Measurements from ENCODE around the gene IRAG1. TPM values are rescaled to one million over a fixed set of nuclear protein-coding genes. Genes with fewer than 3 reads are reported as not detected.

Gene IRAG1
- total RNA-seq, 2 experiments from 2014 or later = not detected

DNA sequence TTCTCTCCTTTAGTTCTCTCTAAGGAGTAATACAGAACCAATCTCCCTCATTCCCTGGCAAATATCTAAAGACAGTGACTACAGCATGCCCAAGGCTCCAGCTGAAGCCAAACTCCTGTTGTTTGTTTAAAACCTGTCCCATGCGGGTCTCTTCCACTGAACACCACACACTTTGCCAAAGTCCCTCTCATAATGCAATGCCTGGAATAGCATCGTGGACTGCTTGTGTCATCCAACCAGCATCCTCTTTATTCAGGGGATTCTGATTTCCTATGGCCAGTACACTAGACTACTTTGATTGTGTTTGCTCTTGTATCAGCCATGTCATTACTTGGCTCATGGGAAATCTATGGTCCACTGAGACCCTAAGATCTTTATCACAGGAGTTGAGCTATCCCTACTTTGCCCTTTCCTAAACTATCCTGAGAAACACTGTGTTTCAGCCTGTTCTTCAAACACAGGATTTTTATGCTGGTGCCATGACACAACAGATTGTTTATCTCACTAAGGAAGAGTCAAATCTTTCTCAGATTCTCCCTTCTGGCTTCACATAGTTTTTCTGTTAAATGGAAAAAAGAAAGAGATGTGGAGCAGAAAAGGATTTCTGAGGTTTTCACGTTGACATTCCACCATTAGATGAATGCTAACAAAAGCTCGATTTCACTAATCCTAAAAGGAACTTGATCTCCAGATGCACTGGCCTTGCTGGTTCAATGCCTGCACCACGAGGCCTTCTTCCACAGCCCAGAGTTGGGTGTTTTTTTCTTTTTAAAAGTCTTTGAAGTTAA lies 15.9 kb upstream of the IRAG1 start:
- Histone ChIP-seq H3K36me3 (ENCODE audit: insufficient read depth, low read length) (no peaks in the 10 kb centered on the region), H3K9me2 (ENCODE audit: insufficient read depth, low read length) (no peaks in the 10 kb centered on the region), H3K9me3 (ENCODE audit: low read length) (no peaks in the 10 kb centered on the region), H3K79me2 (ENCODE audit: insufficient read depth, low read depth, low read length) (no peaks in the 10 kb centered on the region), H3K4me1 (ENCODE audit: insufficient read depth, low read length, poor library complexity, severe bottlenecking) (no peaks in the 10 kb centered on the region), H4K20me1 (ENCODE audit: insufficient read depth, low read length) (no peaks in the 10 kb centered on the region), H3K27ac (ENCODE audit: low read depth, low read length, poor library complexity, severe bottlenecking) (no peak overlapping the region), H3K4me2 (ENCODE audit: low read length) (no peak overlapping the region), H2AFZ (ENCODE audit: low read length) (no peak overlapping the region), H3K4me3 (ENCODE audit: low read depth, low read length, poor library complexity, severe bottlenecking) (no peak overlapping the region)
- intact Hi-C loops (cut with micrococcal nuclease; ENCODE audit: unreplicated experiment) = no loop called here
- POLR2A ChIA-PET = interaction anchor here (0.5 to 0.7 kb wide), 4 partner anchors 8 to 175 kb away, joined by 3 to 4 read pairs (median 3); no protein-coding TSS in a partner anchor
- BruUV-seq (replicated peaks) = no TSS peak
- CTCF ChIA-PET (ENCODE audit: unreplicated experiment) = no interaction called here
- TF ChIP-seq, protein P1, sequence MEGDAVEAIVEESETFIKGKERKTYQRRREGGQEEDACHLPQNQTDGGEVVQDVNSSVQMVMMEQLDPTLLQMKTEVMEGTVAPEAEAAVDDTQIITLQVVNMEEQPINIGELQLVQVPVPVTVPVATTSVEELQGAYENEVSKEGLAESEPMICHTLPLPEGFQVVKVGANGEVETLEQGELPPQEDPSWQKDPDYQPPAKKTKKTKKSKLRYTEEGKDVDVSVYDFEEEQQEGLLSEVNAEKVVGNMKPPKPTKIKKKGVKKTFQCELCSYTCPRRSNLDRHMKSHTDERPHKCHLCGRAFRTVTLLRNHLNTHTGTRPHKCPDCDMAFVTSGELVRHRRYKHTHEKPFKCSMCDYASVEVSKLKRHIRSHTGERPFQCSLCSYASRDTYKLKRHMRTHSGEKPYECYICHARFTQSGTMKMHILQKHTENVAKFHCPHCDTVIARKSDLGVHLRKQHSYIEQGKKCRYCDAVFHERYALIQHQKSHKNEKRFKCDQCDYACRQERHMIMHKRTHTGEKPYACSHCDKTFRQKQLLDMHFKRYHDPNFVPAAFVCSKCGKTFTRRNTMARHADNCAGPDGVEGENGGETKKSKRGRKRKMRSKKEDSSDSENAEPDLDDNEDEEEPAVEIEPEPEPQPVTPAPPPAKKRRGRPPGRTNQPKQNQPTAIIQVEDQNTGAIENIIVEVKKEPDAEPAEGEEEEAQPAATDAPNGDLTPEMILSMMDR (conservative IDR thresholded peaks at IDR 0.05; ENCODE audit: low read length) = no peak
- TF ChIP-seq EZH2phosphoT487 (IDR thresholded peaks at IDR 0.05; ENCODE audit: borderline replicate concordance, low read depth, low read length) = no peak
- no peak for DNase-seq (ENCODE audit: low spot score)

DNA sequence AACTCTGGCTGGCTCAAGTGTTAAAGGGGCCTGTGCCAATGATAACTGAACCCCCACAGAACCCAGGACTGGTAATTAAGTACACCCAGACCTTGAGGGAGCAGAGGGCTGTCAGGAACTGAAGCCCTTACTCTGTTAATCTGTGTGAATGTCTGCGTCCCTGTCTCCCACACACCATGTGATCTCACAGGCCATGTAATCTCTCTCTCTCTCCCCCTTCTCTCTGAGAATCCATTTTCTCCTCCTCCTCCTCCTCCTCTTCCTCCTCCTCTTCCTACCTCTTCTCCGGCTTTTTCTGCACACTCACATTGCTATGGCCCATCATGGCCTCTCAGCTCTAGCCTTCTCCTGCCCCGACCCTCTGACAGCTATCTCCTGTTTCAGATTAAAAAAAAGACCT lies 14.6 kb upstream of the IRAG1 start:
- POLR2A ChIA-PET = interaction anchor here (1.1 to 1.4 kb wide), 2 partner anchors 25 to 29 kb away, joined by 3 read pairs; no protein-coding TSS in a partner anchor
- no TSS peak for BruUV-seq (replicated peaks)

More for the DNA sequence above, 14.6 kb upstream of the IRAG1 start:
- H3K4me2 ChIP-seq (ENCODE audit: low read length) = no peak overlapping the region
- TF ChIP-seq, protein P1 (conservative IDR thresholded peaks at IDR 0.05; ENCODE audit: low read length) = no peak
- no peak for TF ChIP-seq EZH2phosphoT487 (IDR thresholded peaks at IDR 0.05; ENCODE audit: borderline replicate concordance, low read depth, low read length)
- H2AFZ ChIP-seq (ENCODE audit: low read length) = no peak overlapping the region
- H3K36me3 ChIP-seq (ENCODE audit: insufficient read depth, low read length) = no peaks in the 10 kb centered on the region
- no peak for DNase-seq (ENCODE audit: low spot score)
- no peaks in the 10 kb centered on the region for H3K9me3 ChIP-seq (ENCODE audit: low read length)
- intact Hi-C loops (cut with micrococcal nuclease; ENCODE audit: unreplicated experiment) = no loop called here
- no peaks in the 10 kb centered on the region; the same call in 1 of the 2 replicates for H3K79me2 ChIP-seq (ENCODE audit: insufficient read depth, low read depth, low read length)
- no peak overlapping the region for H3K27ac ChIP-seq (ENCODE audit: low read depth, low read length, poor library complexity, severe bottlenecking)
- no peaks in the 10 kb centered on the region for H3K4me1 ChIP-seq (ENCODE audit: insufficient read depth, low read length, poor library complexity, severe bottlenecking)
- CTCF ChIA-PET (ENCODE audit: unreplicated experiment) = no interaction called here
- no peaks in the 10 kb centered on the region for H4K20me1 ChIP-seq (ENCODE audit: insufficient read depth, low read length)
- no peak overlapping the region for H3K4me3 ChIP-seq (ENCODE audit: low read depth, low read length, poor library complexity, severe bottlenecking)
- no peaks in the 10 kb centered on the region for H3K9me2 ChIP-seq (ENCODE audit: insufficient read depth, low read length)

All from OCI-LY7 (cell line).